IgD-negative memory B cell (primary cell): ENCODE data around the gene HIVEP3. TPM values are rescaled to one million over a fixed set of nuclear protein-coding genes. Genes with fewer than 3 reads are reported as not detected.

Source experiments
- H3K27ac Mint-ChIP-seq, 3 donors: one replicate each; pipeline ENCODE4 v1.8.0; 2020 to 2022; ENCODE audit warnings: mild to moderate bottlenecking in 3 of 3, mixed read lengths in 3 of 3, moderate library complexity in 1 of 3
- H3K27me3 Mint-ChIP-seq: one replicate; pipeline ENCODE4 v1.8.0; 2021; ENCODE audit warnings: mixed read lengths
- H3K36me3 Mint-ChIP-seq: one replicate; pipeline ENCODE4 v1.8.0; 2020; ENCODE audit warnings: mild to moderate bottlenecking, mixed read lengths
- H3K4me1 Mint-ChIP-seq, 3 donors: one replicate each; pipeline ENCODE4 v1.8.0; 2020 to 2022; ENCODE audit warnings: mixed read lengths in 3 of 3, mild to moderate bottlenecking in 1 of 3
- H3K4me3 Mint-ChIP-seq, 4 donors: one replicate each; pipeline ENCODE4 v1.8.0; 2020 to 2022; ENCODE audit warnings: mild to moderate bottlenecking in 4 of 4, mixed read lengths in 4 of 4, moderate library complexity in 3 of 4
- H3K9me3 Mint-ChIP-seq, 3 donors: one replicate each; pipeline ENCODE4 v1.8.0; 2020 to 2021; ENCODE audit warnings: mixed read lengths in 3 of 3, mild to moderate bottlenecking in 1 of 3
- polyA plus RNA-seq: library from polyadenylated mRNA; unstranded; fragments of 300-500 nt; fragmentation: Illumina TruSeq; gene quantifications from one replicate; pipeline ENCODE4 v1.2.3, GENCODE V29; 2021

HIVEP3 gene
- polyA plus RNA-seq, 1 donor from 2014 or later: 1.4 TPM

DNA sequence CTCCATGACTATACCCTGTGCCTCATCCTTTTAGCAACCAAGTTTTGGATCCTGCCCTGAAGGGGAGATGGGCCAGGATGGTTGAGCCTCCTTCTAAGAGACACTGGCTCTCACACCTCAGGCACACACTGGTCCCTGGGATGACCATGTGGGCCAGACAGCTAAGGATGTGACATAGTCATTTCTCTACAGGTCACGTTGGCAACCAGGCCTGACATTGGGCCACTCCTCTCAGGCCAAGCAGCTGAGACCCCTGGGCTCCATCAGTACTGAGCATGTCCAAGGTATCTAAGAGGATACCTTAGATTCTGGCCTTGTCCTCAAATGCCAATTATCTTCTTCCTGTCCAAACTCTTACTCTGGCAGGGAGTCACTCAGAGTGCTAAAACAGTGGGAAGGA is 238.7 kb downstream of the HIVEP3 start:
- Mint-ChIP-seq H3K4me1 (peaks cover 37 to 54% (median 38%) of the 10 kb centered on the region in 3 donors), H3K27ac (peak overlapping the region in 1 of 3 donors; percentile 10), H3K4me3 (peak overlapping the region in 1 of 4 donors; percentile 17), H3K36me3 (no peaks in the 10 kb centered on the region), H3K27me3 (no peaks in the 10 kb centered on the region), H3K9me3 (no peaks in the 10 kb centered on the region)

GRCh38 chr1:41679531-41679930 is 239.2 kb downstream of the HIVEP3 start:
- Mint-ChIP-seq H3K36me3 (no peaks in the 10 kb centered on the region), H3K27me3 (no peaks in the 10 kb centered on the region), H3K27ac (no peak overlapping the region), H3K4me3 (no peak overlapping the region), H3K9me3 (no peaks in the 10 kb centered on the region), H3K4me1 (peaks cover 35 to 55% (median 38%) of the 10 kb centered on the region in 3 donors)

DNA sequence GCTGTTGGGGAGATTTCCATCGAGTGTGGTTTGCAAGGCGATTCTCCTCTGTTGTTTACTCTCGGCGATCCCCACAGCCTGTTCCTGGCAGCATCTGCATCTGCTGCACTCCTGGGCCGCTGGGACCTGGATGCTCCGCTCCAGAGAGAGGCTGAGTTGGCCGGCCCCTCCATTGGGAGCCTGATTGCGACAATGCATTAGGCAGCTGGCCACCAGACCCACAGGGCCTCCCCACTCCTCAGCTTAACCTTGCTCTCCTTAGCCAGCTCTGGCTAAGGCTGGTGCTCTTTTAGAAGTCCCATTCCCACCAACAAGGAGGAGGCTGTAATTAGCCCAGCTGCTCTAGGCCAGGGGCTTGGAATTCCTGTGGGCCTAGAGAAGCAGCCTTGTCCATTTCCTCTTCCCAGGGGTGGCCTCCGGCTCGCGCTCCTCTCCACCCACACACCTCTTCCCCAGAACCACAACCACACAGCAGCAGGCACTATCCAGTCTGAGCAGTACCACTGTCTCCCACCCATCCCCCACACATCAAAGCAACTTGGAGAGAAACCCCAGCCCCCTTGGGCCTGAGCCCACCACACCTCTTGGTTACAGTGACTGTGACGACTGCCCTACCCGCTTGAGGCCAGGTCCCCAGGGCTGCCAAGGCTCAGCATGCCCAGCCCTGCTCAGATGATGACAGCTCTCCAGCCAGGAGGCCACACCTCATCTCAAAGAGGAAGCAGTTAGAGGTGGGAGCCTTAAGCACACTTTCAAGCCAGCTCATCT is 240.4 kb downstream of the HIVEP3 start:
- Mint-ChIP-seq H3K9me3 (no peaks in the 10 kb centered on the region), H3K4me1 (peaks cover 33 to 55% (median 39%) of the 10 kb centered on the region in 3 donors), H3K27ac (peak overlapping the region in 2 of 3 donors; percentile 39 to 85), H3K27me3 (no peaks in the 10 kb centered on the region), H3K4me3 (peak overlapping the region in 2 of 4 donors; percentile 72 to 73), H3K36me3 (no peaks in the 10 kb centered on the region)

GRCh38 chr1:41677620-41678019 is 241.1 kb downstream of the HIVEP3 start:
- H3K9me3 Mint-ChIP-seq: no peaks in the 10 kb centered on the region
- no peaks in the 10 kb centered on the region for H3K27me3 Mint-ChIP-seq
- peaks cover 33 to 55% (median 38%) of the 10 kb centered on the region in 3 donors for H3K4me1 Mint-ChIP-seq
- H3K36me3 Mint-ChIP-seq: no peaks in the 10 kb centered on the region
- H3K4me3 Mint-ChIP-seq: no peak overlapping the region
- no peak overlapping the region for H3K27ac Mint-ChIP-seq

DNA sequence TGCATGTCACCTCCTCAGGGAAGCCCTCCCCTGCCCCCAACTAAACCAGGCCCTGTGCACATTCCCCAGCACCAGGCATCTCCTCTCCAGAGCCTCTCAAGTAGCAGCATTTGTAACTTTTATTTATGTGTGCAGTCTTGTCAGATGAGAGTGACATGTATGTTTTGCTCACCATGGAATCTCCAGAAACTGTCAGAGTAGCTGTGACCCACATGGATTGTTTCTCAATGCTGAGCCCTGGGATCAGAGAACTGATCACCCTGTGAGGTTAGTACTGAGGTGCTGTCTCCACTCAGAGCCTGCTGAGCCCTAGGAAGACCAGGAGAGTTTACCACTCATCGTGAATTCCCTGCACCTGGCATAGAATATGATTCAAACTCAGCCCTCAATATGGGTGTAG is 243.3 kb downstream of the HIVEP3 start:
- no peaks in the 10 kb centered on the region for H3K27me3 Mint-ChIP-seq
- H3K27ac Mint-ChIP-seq: peak overlapping the region in 1 of 3 donors; percentile 86
- no peaks in the 10 kb centered on the region for H3K9me3 Mint-ChIP-seq
- H3K4me3 Mint-ChIP-seq: peak overlapping the region in 2 of 4 donors; percentile 11 to 41
- no peaks in the 10 kb centered on the region for H3K36me3 Mint-ChIP-seq
- peaks cover 46 to 65% (median 46%) of the 10 kb centered on the region in 3 donors for H3K4me1 Mint-ChIP-seq

GRCh38 chr1:41674522-41674921 is 244.2 kb downstream of the HIVEP3 start:
- H3K27me3 Mint-ChIP-seq: no peaks in the 10 kb centered on the region

GRCh38 chr1:41673806-41674205 is 244.9 kb downstream of the HIVEP3 start:
- peak overlapping the region; percentile 10 to 91 (median 86) for H3K27ac Mint-ChIP-seq
- H3K4me1 Mint-ChIP-seq: peaks cover 49 to 72% (median 56%) of the 10 kb centered on the region in 3 donors
- H3K9me3 Mint-ChIP-seq: no peaks in the 10 kb centered on the region
- H3K4me3 Mint-ChIP-seq: peak overlapping the region; percentile 69 to 92 (median 80)
- H3K36me3 Mint-ChIP-seq: no peaks in the 10 kb centered on the region
- no peaks in the 10 kb centered on the region for H3K27me3 Mint-ChIP-seq

More at GRCh38 chr1:41674522-41674921, 244.2 kb downstream of the HIVEP3 start:
- peak overlapping the region in 1 of 4 donors; percentile 69 for H3K4me3 Mint-ChIP-seq
- H3K9me3 Mint-ChIP-seq: no peaks in the 10 kb centered on the region
- peaks cover 49 to 71% (median 53%) of the 10 kb centered on the region in 3 donors for H3K4me1 Mint-ChIP-seq
- H3K36me3 Mint-ChIP-seq: no peaks in the 10 kb centered on the region
- peak overlapping the region in 2 of 3 donors; percentile 10 to 86 for H3K27ac Mint-ChIP-seq

DNA sequence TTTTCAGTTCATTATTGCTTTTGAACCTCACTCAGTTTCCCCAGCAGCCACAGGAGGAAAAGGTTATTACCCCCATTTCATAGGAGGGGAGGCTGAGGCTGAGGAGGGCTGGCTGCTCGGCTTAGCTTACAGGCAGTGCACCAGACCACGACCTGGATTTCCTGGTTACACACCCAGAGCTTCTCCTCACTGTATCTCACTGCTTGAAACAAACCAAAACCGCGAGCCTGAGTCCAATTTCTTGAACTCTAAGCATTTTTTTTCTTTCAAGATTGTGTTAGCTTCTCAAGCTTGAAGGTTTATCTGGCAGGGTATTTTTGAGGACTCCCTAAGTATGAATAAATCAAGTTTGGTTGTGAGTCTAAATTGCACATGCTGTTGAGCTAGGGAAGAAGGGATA is 245.3 kb downstream of the HIVEP3 start:
- H3K4me1 Mint-ChIP-seq: peaks cover 48 to 70% (median 56%) of the 10 kb centered on the region in 3 donors
- H3K27ac Mint-ChIP-seq: peak overlapping the region; percentile 10 to 91 (median 86)
- no peaks in the 10 kb centered on the region for H3K27me3 Mint-ChIP-seq
- H3K4me3 Mint-ChIP-seq: peak overlapping the region; percentile 69 to 92 (median 80)
- no peaks in the 10 kb centered on the region for H3K9me3 Mint-ChIP-seq
- H3K36me3 Mint-ChIP-seq: no peaks in the 10 kb centered on the region

DNA sequence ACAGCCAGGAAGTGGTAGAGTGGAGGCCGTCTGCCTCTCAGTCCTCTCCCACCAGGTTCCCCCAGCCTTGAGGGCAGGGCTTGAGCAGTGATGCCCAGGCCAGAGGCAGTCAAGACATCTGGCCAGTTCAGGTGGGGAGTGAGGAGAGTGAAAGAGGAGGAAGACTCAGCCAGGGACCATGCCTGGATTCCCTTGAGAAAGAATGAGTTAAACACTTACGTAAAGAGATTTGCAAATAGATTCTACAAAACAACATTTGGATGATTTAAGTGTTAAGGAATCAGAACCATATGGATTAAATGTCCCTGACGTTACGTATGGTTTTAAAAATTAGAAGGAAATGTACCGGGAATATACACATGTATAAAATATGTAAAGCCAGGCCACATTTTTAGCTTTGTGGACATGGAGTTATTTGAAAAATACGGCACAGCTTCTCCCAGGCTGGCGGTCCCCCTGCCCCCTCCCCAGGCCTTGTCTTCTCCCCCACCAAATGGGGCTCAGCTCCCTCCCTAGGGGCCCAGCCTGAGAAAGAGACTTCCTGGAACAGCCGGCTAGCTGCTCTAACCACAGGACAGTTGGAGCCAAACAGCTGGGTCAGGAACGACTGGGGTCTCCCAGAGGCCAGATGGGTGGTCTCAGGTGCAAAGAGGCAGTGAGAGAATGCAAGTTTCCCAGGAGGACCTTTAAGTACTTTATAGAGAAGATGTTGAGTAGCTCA is 245.9 kb downstream of the HIVEP3 start:
- H3K4me3 Mint-ChIP-seq: peak overlapping the region; percentile 69 to 92 (median 80)
- no peaks in the 10 kb centered on the region for H3K9me3 Mint-ChIP-seq
- no peaks in the 10 kb centered on the region for H3K36me3 Mint-ChIP-seq
- H3K4me1 Mint-ChIP-seq: peaks cover 48 to 73% (median 58%) of the 10 kb centered on the region in 3 donors
- H3K27me3 Mint-ChIP-seq: no peaks in the 10 kb centered on the region
- peak overlapping the region; percentile 75 to 91 (median 86) for H3K27ac Mint-ChIP-seq

- H3K4me3 Mint-ChIP-seq: peak overlapping the region in 2 of 4 donors; percentile 79 to 84
- H3K27ac Mint-ChIP-seq: peak overlapping the region; percentile 75 to 91 (median 86)
- H3K27me3 Mint-ChIP-seq: no peaks in the 10 kb centered on the region
- peaks cover 54 to 73% (median 64%) of the 10 kb centered on the region in 3 donors for H3K4me1 Mint-ChIP-seq
- H3K9me3 Mint-ChIP-seq: no peaks in the 10 kb centered on the region
- H3K36me3 Mint-ChIP-seq: no peaks in the 10 kb centered on the region
Measured at GRCh38 chr1:41672173-41672572, 246.5 kb downstream of the HIVEP3 start.

DNA sequence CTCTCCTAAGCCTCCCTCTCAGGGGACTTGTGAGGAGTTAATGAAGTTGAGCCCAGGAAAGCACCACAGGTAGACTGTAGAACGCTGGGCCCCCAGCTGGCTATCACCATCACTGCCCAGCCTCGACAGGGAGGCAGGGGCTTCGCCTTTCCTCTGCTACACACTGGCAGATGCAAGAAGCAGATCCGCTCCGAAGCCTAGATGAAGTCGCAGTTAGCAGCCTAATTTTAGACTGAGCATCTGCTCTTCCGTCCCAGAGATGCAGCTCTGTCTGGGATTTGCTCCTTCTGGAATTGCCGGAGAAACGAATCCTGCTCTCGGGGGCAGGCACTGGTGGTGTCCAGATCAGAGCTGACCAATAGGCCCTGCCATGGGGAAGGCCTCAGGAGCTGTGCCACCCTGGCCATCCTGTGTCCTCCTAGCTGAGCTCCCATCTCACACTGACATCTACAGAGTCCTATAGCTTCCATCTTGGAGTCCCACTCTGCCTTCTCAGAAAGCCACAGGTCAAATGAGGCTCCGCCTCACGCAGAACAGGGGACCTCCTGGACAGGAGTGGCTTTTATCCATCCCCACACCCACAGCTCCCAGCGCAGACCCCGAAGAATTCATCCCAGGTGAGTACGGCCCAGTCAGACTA is 247.5 kb downstream of the HIVEP3 start:
- Mint-ChIP-seq H3K36me3 (no peaks in the 10 kb centered on the region), H3K4me3 (peak overlapping the region in 3 of 4 donors; percentile 0 to 81 (median 47)), H3K27ac (peak overlapping the region; percentile 1 to 86 (median 53)), H3K4me1 (peaks cover 63 to 79% (median 73%) of the 10 kb centered on the region in 3 donors), H3K27me3 (no peaks in the 10 kb centered on the region), H3K9me3 (no peaks in the 10 kb centered on the region)

GRCh38 chr1:41670217-41670957 is 248.3 kb downstream of the HIVEP3 start:
- Mint-ChIP-seq H3K9me3 (no peaks in the 10 kb centered on the region), H3K4me3 (peak overlapping the region in 1 of 4 donors; percentile 0)

DNA sequence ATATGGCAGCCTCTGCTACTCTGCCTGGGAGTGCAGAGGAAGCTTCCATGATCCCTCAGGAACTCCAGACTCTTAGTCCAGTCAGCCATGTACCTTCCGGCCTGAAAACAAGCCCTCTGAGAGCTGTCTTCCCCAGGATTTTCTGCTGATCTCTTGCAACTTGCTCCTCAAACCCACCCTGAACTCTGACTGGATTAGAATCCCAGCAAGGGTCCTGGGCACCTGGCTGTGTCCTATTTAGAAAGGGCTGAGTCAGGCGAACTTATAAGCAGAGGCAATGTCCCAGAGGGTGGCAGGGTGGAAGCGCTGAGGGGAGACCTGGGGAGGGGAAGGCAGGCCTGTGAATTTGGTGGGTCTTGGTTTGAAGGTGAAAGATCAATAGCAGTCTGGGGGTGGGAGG is 249.8 kb downstream of the HIVEP3 start:
- no peak overlapping the region for H3K4me3 Mint-ChIP-seq
- no peaks in the 10 kb centered on the region for H3K27me3 Mint-ChIP-seq
- peaks cover 67 to 80% (median 80%) of the 10 kb centered on the region in 3 donors for H3K4me1 Mint-ChIP-seq
- H3K27ac Mint-ChIP-seq: peak overlapping the region in 2 of 3 donors; percentile 55 to 75
- no peaks in the 10 kb centered on the region for H3K9me3 Mint-ChIP-seq
- H3K36me3 Mint-ChIP-seq: no peaks in the 10 kb centered on the region

More at GRCh38 chr1:41670217-41670957, 248.3 kb downstream of the HIVEP3 start:
- Mint-ChIP-seq H3K27me3 (no peaks in the 10 kb centered on the region), H3K36me3 (no peaks in the 10 kb centered on the region), H3K4me1 (peaks cover 70 to 82% (median 76%) of the 10 kb centered on the region in 3 donors), H3K27ac (peak overlapping the region in 2 of 3 donors; percentile 1 to 6)

DNA sequence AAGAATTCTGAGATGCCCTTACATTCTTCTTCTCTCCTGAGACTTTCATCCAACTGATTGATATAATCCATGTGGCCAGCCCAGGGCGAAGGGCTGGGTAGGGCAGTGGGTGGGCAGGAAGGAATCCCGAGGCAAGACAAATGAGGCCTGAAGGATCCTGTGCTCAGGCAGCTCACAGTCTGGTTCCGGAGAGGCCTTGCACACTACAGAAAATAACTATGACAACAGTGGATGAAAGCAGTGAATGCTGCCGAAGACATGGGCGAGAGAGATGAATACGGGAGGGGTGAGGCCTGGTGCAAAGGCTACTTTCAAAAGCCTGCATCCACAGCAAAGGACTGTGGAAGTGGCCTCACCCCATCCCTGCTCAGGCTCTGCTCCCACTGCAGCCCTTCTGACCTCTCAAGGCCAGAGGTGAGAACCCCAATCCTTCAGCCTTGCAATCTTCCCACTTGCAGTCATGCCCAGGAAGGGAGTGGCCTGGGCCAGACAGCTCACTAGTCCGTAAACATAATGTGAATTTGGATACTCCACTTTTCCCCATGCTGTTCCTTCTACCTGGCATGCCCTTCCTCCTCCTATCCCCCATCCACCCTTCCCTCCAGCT is 250.6 kb downstream of the HIVEP3 start:
- Mint-ChIP-seq H3K36me3 (no peaks in the 10 kb centered on the region), H3K27ac (peak overlapping the region in 2 of 3 donors; percentile 75 to 96), H3K4me3 (peak overlapping the region in 2 of 4 donors; percentile 12 to 78), H3K9me3 (no peaks in the 10 kb centered on the region), H3K27me3 (no peaks in the 10 kb centered on the region), H3K4me1 (peaks cover 64 to 75% (median 73%) of the 10 kb centered on the region in 3 donors)
